Activated CD4-positive, alpha-beta memory T cell treated with anti-CD3 and anti-CD28 coated beads for 36 hours (primary cell): ENCODE results near the gene GNMT. TPM values are rescaled to one million over a fixed set of nuclear protein-coding genes. Genes with fewer than 3 reads are reported as not detected.
A peak's percentile ranks its signal among the peaks of the same experiment; 100 is the strongest.
"Not testable (repeated sequence)": the region's sequence is repeated elsewhere in the genome, so short reads cannot be mapped to it uniquely, and the experiment has no call there.

Experiments
- CTCF ChIA-PET: fragments of 350-600 bp; sonication (Branson Sonifier 250); formaldehyde crosslinking; loops from one replicate; lab custom pipeline; 2021; ENCODE audit warnings: antibody characterized with exemption, inconsistent platforms; lab: Charles Lee
- POLR2A ChIA-PET: fragments of 350-600 bp; sonication (Branson Sonifier 250); formaldehyde crosslinking; loops from one replicate; lab custom pipeline; 2021; ENCODE audit warnings: antibody characterized with exemption; lab: Charles Lee
- DNase-seq: peaks from one replicate; pipeline ENCODE4 v3.0.0-alpha.2; 2020
- H3K27ac Mint-ChIP-seq: one replicate; pipeline ENCODE4 v1.8.0; 2021; ENCODE audit warnings: mixed read lengths
- H3K27me3 Mint-ChIP-seq: one replicate; pipeline ENCODE4 v1.8.0; 2021; ENCODE audit warnings: mixed read lengths
- H3K36me3 Mint-ChIP-seq: one replicate; pipeline ENCODE4 v1.8.0; 2021; ENCODE audit warnings: mixed read lengths
- H3K4me1 Mint-ChIP-seq: one replicate; pipeline ENCODE4 v1.8.0; 2021; ENCODE audit warnings: low read depth, mixed read lengths
- H3K4me3 Mint-ChIP-seq: one replicate; pipeline ENCODE4 v1.8.0; 2021; ENCODE audit warnings: mild to moderate bottlenecking, mixed read lengths
- H3K9me3 Mint-ChIP-seq: one replicate; pipeline ENCODE4 v1.8.0; 2021; ENCODE audit warnings: mixed read lengths
- intact Hi-C: fragments of 100-400 bp; cut with micrococcal nuclease; formaldehyde crosslinking; loops from one replicate; pipeline ENCODE4 v1.15.1; 2023
- total RNA-seq, 2 experiments: library from RNA; stranded (reverse); gene quantifications; one replicate each; pipeline ENCODE4 v1.2.3, GENCODE V29; 2021

Gene GNMT
- total RNA-seq, 2 experiments from 2014 or later: not detected

- CTCF ChIA-PET: interaction anchor here (1.2 to 2.4 kb wide), 6 partner anchors 9 to 164 kb away, joined by 3 to 12 read pairs (median 4); partner anchors contain the start of genes CNPY3, KLC4, MEA1 and MRPL2
- H3K4me1 Mint-ChIP-seq: peaks cover 54% of the 10 kb centered on the region
- no peaks in the 10 kb centered on the region for H3K9me3 Mint-ChIP-seq
- DNase-seq: no peak
- no peaks in the 10 kb centered on the region for H3K27me3 Mint-ChIP-seq
- H3K4me3 Mint-ChIP-seq: peak overlapping the region; percentile 94
- H3K27ac Mint-ChIP-seq: peak overlapping the region; percentile 98
- peaks cover 6% of the 10 kb centered on the region for H3K36me3 Mint-ChIP-seq
- intact Hi-C loops: loop anchor here (1.0 to 2.0 kb wide), 5 partner anchors 35 to 191 kb away; partner anchors contain the start of genes CUL7, KLC4, KLHDC3 and MRPL2
- POLR2A ChIA-PET: interaction anchor here (0.7 to 3.3 kb wide), 13 partner anchors 9 to 591 kb away, joined by 3 to 30 read pairs (median 4); partner anchors contain the start of genes ABCC10, CNPY3, KLHDC3 and MEA1
Observed at GRCh38 chr6:42979523-42980177, 19.1 kb downstream of the GNMT start.

- peak overlapping the region; percentile 6 for H3K27ac Mint-ChIP-seq
- no peaks in the 10 kb centered on the region for H3K27me3 Mint-ChIP-seq
- peaks cover 53% of the 10 kb centered on the region for H3K4me1 Mint-ChIP-seq
- POLR2A ChIA-PET: no interaction called here
- no peak for DNase-seq
- H3K9me3 Mint-ChIP-seq: no peaks in the 10 kb centered on the region
- CTCF ChIA-PET: no interaction called here
- peaks cover 4% of the 10 kb centered on the region for H3K36me3 Mint-ChIP-seq
- intact Hi-C loops: no loop called here
- H3K4me3 Mint-ChIP-seq: no peak overlapping the region
Observed at GRCh38 chr6:42981836-42982235, 21.3 kb downstream of the GNMT start.

GRCh38 chr6:42984001-42984923, 23.7 kb downstream of the GNMT start, which contains the start of gene PPP2R5D:
Gene PPP2R5D (plus strand): TSS chr6:42984570. CDS start chr6:42984678, 108 bp downstream.
- Mint-ChIP-seq H3K9me3 (no peaks in the 10 kb centered on the region), H3K36me3 (peaks cover 4% of the 10 kb centered on the region), H3K4me3 (peak within 1 kb of the TSS; percentile 85), H3K4me1 (peaks cover 56% of the 10 kb centered on the region), H3K27me3 (no peaks in the 10 kb centered on the region), H3K27ac (peak within 1 kb of the TSS; percentile 85)
- CTCF ChIA-PET: interaction anchor here (0.8 to 1.4 kb wide), 5 partner anchors 12 to 258 kb away, joined by 3 to 7 read pairs (median 4); partner anchors contain the start of gene CNPY3
- intact Hi-C loops: loop anchor here (1.0 to 2.0 kb wide), 4 partner anchors 30 to 237 kb away; partner anchors contain the start of genes CNPY3, CUL7, KLHDC3 and TBCC
- peak; percentile 99 for DNase-seq
- POLR2A ChIA-PET: interaction anchor here (0.6 to 2.0 kb wide), 11 partner anchors 10 to 240 kb away, joined by 3 to 15 read pairs (median 4); partner anchors contain the start of genes CNPY3, KLC4, KLHDC3 and MEA1

- no peaks in the 10 kb centered on the region for H3K27me3 Mint-ChIP-seq
Observed at GRCh38 chr6:42984924-42985475, 24.4 kb downstream of the GNMT start.

GRCh38 chr6:42987533-42988451, 27.2 kb downstream of the GNMT start:
- H3K4me1 Mint-ChIP-seq: peaks cover 39% of the 10 kb centered on the region
- ChIA-PET CTCF (interaction anchor here (1.1 to 1.4 kb wide), 3 partner anchors 9 to 156 kb away, joined by 3 read pairs; partner anchors contain the start of gene PEX6), POLR2A (interaction anchor here (1.6 kb wide), 1 partner anchor 58 kb away, joined by 4 read pairs; the partner anchor contains the start of gene CNPY3)
- no peak for DNase-seq
- H3K9me3 Mint-ChIP-seq: no peaks in the 10 kb centered on the region
- intact Hi-C loops: no loop called here
- no peak overlapping the region for H3K4me3 Mint-ChIP-seq
- H3K36me3 Mint-ChIP-seq: peaks cover 19% of the 10 kb centered on the region
- no peaks in the 10 kb centered on the region for H3K27me3 Mint-ChIP-seq
- no peak overlapping the region for H3K27ac Mint-ChIP-seq

More at GRCh38 chr6:42984924-42985475, 24.4 kb downstream of the GNMT start:
- Mint-ChIP-seq H3K4me3 (peak overlapping the region; percentile 85), H3K4me1 (peaks cover 49% of the 10 kb centered on the region), H3K27ac (peak overlapping the region; percentile 67), H3K9me3 (no peaks in the 10 kb centered on the region), H3K36me3 (peaks cover 9% of the 10 kb centered on the region)
- intact Hi-C loops: loop anchor here (1.0 to 2.0 kb wide), 4 partner anchors 29 to 238 kb away; partner anchors contain the start of genes CNPY3, CUL7, KLHDC3 and TBCC
- ChIA-PET POLR2A (interaction anchor here (1.3 to 2.0 kb wide), 4 partner anchors 11 to 106 kb away, joined by 3 to 15 read pairs (median 11); partner anchors contain the start of genes CNPY3, KLHDC3, MEA1 and RPL7L1), CTCF (interaction anchor here (1.1 kb wide), 2 partner anchors 11 to 159 kb away, joined by 4 to 5 read pairs; no protein-coding TSS in a partner anchor)
- peak; percentile 31 for DNase-seq

GRCh38 chr6:42988486-42989020, 28.0 kb downstream of the GNMT start:
- intact Hi-C loops: no loop called here
- no peaks in the 10 kb centered on the region for H3K9me3 Mint-ChIP-seq
- H3K4me1 Mint-ChIP-seq: peaks cover 40% of the 10 kb centered on the region
- POLR2A ChIA-PET: interaction anchor here (1.6 kb wide), 1 partner anchor 59 kb away, joined by 4 read pairs; the partner anchor contains the start of gene CNPY3
- H3K36me3 Mint-ChIP-seq: peaks cover 21% of the 10 kb centered on the region
- CTCF ChIA-PET: interaction anchor here (1.1 to 1.4 kb wide), 3 partner anchors 9 to 155 kb away, joined by 3 read pairs; partner anchors contain the start of gene PEX6
- DNase-seq: no peak
- H3K27ac Mint-ChIP-seq: no peak overlapping the region
- no peak overlapping the region for H3K4me3 Mint-ChIP-seq
- H3K27me3 Mint-ChIP-seq: no peaks in the 10 kb centered on the region

- peaks cover 38% of the 10 kb centered on the region for H3K4me1 Mint-ChIP-seq
- intact Hi-C loops: no loop called here
- no peak overlapping the region for H3K27ac Mint-ChIP-seq
- H3K36me3 Mint-ChIP-seq: peaks cover 23% of the 10 kb centered on the region
- no peak for DNase-seq
- H3K9me3 Mint-ChIP-seq: no peaks in the 10 kb centered on the region
- ChIA-PET POLR2A (no interaction called here), CTCF (no interaction called here)
- no peaks in the 10 kb centered on the region for H3K27me3 Mint-ChIP-seq
- H3K4me3 Mint-ChIP-seq: no peak overlapping the region
Observed at GRCh38 chr6:42989923-42990322, 29.4 kb downstream of the GNMT start.

- Mint-ChIP-seq H3K27me3 (no peaks in the 10 kb centered on the region), H3K4me3 (no peak overlapping the region), H3K36me3 (peaks cover 22% of the 10 kb centered on the region), H3K9me3 (no peaks in the 10 kb centered on the region), H3K27ac (peak overlapping the region; percentile 4), H3K4me1 (peaks cover 16% of the 10 kb centered on the region)
- POLR2A ChIA-PET: interaction anchor here (1.0 kb wide), 1 partner anchor 15 kb away, joined by 3 read pairs; the partner anchor contains the start of gene PEX6
- intact Hi-C loops: no loop called here
- DNase-seq: no peak
- CTCF ChIA-PET: no interaction called here
Observed at GRCh38 chr6:42993445-42993844, 32.9 kb downstream of the GNMT start.

GRCh38 chr6:42996513-42996912, 36.0 kb downstream of the GNMT start:
- POLR2A ChIA-PET: interaction anchor here (0.7 to 1.1 kb wide), 3 partner anchors 9 to 18 kb away, joined by 3 read pairs; partner anchors contain the start of gene PEX6
- DNase-seq: no peak
- H3K27ac Mint-ChIP-seq: no peak overlapping the region
- no peaks in the 10 kb centered on the region for H3K9me3 Mint-ChIP-seq
- intact Hi-C loops: no loop called here
- H3K4me3 Mint-ChIP-seq: no peak overlapping the region
- peaks cover 8% of the 10 kb centered on the region for H3K36me3 Mint-ChIP-seq
- peaks cover 13% of the 10 kb centered on the region for H3K4me1 Mint-ChIP-seq
- CTCF ChIA-PET: interaction anchor here (1.0 kb wide), 2 partner anchors 12 to 147 kb away, joined by 4 to 5 read pairs; partner anchors contain the start of gene PPP2R5D
- no peaks in the 10 kb centered on the region for H3K27me3 Mint-ChIP-seq

GRCh38 chr6:42998205-42998604, 37.7 kb downstream of the GNMT start:
- CTCF ChIA-PET, H3K36me3 Mint-ChIP-seq, H3K9me3 Mint-ChIP-seq, DNase-seq, H3K27ac Mint-ChIP-seq, intact Hi-C loops, H3K27me3 Mint-ChIP-seq, POLR2A ChIA-PET, H3K4me3 Mint-ChIP-seq: not testable (repeated sequence)
- H3K4me1 Mint-ChIP-seq: peaks cover 13% of the 10 kb centered on the region
